WTC11 (cell line): Measurements from ENCODE around the gene CCR2. TPM values are rescaled to one million over a fixed set of nuclear protein-coding genes. Genes with fewer than 3 reads are reported as not detected.

Experiments
- ATAC-seq: fragments of 200-7000 bp; cut with Tn5 transposase; 2 replicates; pipeline ENCODE4 v1.10.0; 2021; ENCODE audit warnings: mild to moderate bottlenecking, moderate library complexity
- CTCF ChIA-PET: fragments of 300-600 bp; sonication (Branson Sonifier 250); formaldehyde crosslinking; loops from one replicate; lab custom pipeline; 2021; ENCODE audit warnings: antibody characterized with exemption; lab: Charles Lee
- POLR2A ChIA-PET: fragments of 350-600 bp; sonication (Branson Sonifier 250); formaldehyde crosslinking; loops from one replicate; lab custom pipeline; 2021; ENCODE audit warnings: antibody characterized with exemption; lab: Charles Lee
- DNase-seq: peaks from one replicate; pipeline ENCODE4 v3.0.0; 2021; ENCODE audit warnings: low spot score
- H3K27ac Mint-ChIP-seq: 2 replicates; pipeline ENCODE4 v1.8.0; 2021; ENCODE audit warnings: mixed read lengths
- H3K27me3 Mint-ChIP-seq: 2 replicates; pipeline ENCODE4 v1.8.0; 2021; ENCODE audit warnings: low read depth, mild to moderate bottlenecking, moderate library complexity, mixed read lengths
- H3K36me3 Mint-ChIP-seq: 2 replicates; pipeline ENCODE4 v1.8.0; 2021; ENCODE audit warnings: mixed read lengths
- H3K4me1 Mint-ChIP-seq: 2 replicates; pipeline ENCODE4 v1.8.0; 2022; ENCODE audit warnings: mixed read lengths
- H3K4me3 Mint-ChIP-seq: 2 replicates; pipeline ENCODE4 v1.8.0; 2021; ENCODE audit warnings: mild to moderate bottlenecking, moderate library complexity, mixed read lengths
- H3K9me3 Mint-ChIP-seq: 2 replicates; pipeline ENCODE4 v1.8.0; 2021; ENCODE audit warnings: mixed read lengths
- CBFB ChIP-seq: sonication (generic); formaldehyde crosslinking; IDR thresholded peaks from 2 replicates; pipeline ENCODE4 v1.8.1; 2022; ENCODE audit warnings: mild to moderate bottlenecking, low read depth, missing genetic modification reagents
- CREM ChIP-seq: sonication (generic); formaldehyde crosslinking; IDR thresholded peaks from 2 replicates; pipeline ENCODE4 v1.8.1; 2022; ENCODE audit warnings: mild to moderate bottlenecking, missing genetic modification reagents, moderate library complexity
- FOXJ3 ChIP-seq: sonication (generic); formaldehyde crosslinking; IDR thresholded peaks from 2 replicates; pipeline ENCODE4 v1.9.0; 2021; ENCODE audit warnings: missing genetic modification reagents, mild to moderate bottlenecking, borderline replicate concordance
- JUN ChIP-seq: sonication (generic); formaldehyde crosslinking; IDR thresholded peaks from 2 replicates; pipeline ENCODE4 v1.8.0; 2023; ENCODE audit warnings: mild to moderate bottlenecking, missing genetic modification reagents
- KAT7 ChIP-seq: sonication (generic); formaldehyde crosslinking; IDR thresholded peaks from 2 replicates; pipeline ENCODE4 v1.8.1; 2023; ENCODE audit warnings: missing genetic modification reagents, mild to moderate bottlenecking, borderline replicate concordance
- RELA ChIP-seq: sonication (generic); formaldehyde crosslinking; IDR thresholded peaks from 2 replicates; pipeline ENCODE4 v1.8.1; 2022; ENCODE audit warnings: missing genetic modification reagents, mild to moderate bottlenecking, borderline replicate concordance
- TP53 ChIP-seq: sonication (generic); formaldehyde crosslinking; IDR thresholded peaks from 2 replicates; pipeline ENCODE4 v1.8.1; 2023; ENCODE audit warnings: mild to moderate bottlenecking, missing genetic modification reagents
- ZNF121 ChIP-seq: sonication (generic); formaldehyde crosslinking; IDR thresholded peaks from 2 replicates; pipeline ENCODE4 v1.8.0; 2023; ENCODE audit warnings: missing genetic modification reagents
- total RNA-seq: library from RNA; stranded (reverse); gene quantifications from 3 replicates; pipeline ENCODE4 v1.2.3, GENCODE V29; 2021
- TF ChIP-seq, protein P1 (sequence below): sonication (generic); formaldehyde crosslinking; IDR thresholded peaks from 2 replicates; pipeline ENCODE4 v1.8.1; 2023; ENCODE audit warnings: mild to moderate bottlenecking, missing genetic modification reagents
- TF ChIP-seq, protein P2 (sequence below): sonication (generic); formaldehyde crosslinking; IDR thresholded peaks from 2 replicates; pipeline ENCODE4 v1.8.1; 2023; ENCODE audit warnings: mild to moderate bottlenecking, moderate library complexity, missing genetic modification reagents
- TF ChIP-seq, protein P3 (sequence below): fragments of 250-450 bp; sonication (Bioruptor Pico); IDR thresholded peaks from 2 replicates; pipeline ENCODE4 v1.9.0; 2021; ENCODE audit warnings: mild to moderate bottlenecking
- TF ChIP-seq, protein P4 (sequence below): sonication (generic); formaldehyde crosslinking; IDR thresholded peaks from 2 replicates; pipeline ENCODE4 v1.8.0; 2022; ENCODE audit warnings: mild to moderate bottlenecking, missing genetic modification reagents
- TF ChIP-seq, protein P5 (sequence below): fragments of 250-450 bp; sonication (Bioruptor Pico); IDR thresholded peaks from 2 replicates; pipeline ENCODE4 v1.9.0; 2021; ENCODE audit warnings: mild to moderate bottlenecking
- TF ChIP-seq, protein P6 (sequence below): sonication (generic); formaldehyde crosslinking; IDR thresholded peaks from 2 replicates; pipeline ENCODE4 v1.8.1; 2023; ENCODE audit warnings: mild to moderate bottlenecking, missing genetic modification reagents, moderate library complexity
- TF ChIP-seq, protein P7 (sequence below): fragments of 250-450 bp; sonication (Bioruptor Pico); IDR thresholded peaks from 2 replicates; pipeline ENCODE4 v2.1.2; 2022; ENCODE audit warnings: mild to moderate bottlenecking, moderate library complexity
- TF ChIP-seq, protein P8 (sequence below): sonication (generic); formaldehyde crosslinking; IDR thresholded peaks from 2 replicates; pipeline ENCODE4 v1.8.0; 2022; ENCODE audit warnings: mild to moderate bottlenecking, missing genetic modification reagents
- TF ChIP-seq, protein P9 (sequence below): fragments of 250-450 bp; sonication (Bioruptor Pico); IDR thresholded peaks from 2 replicates; pipeline ENCODE4 v1.9.0; 2021; ENCODE audit warnings: moderate library complexity, mild to moderate bottlenecking, inconsistent platforms, borderline replicate concordance

The CCR2 gene
- total RNA-seq, 1 experiment from 2014 or later, result not detected

DNA sequence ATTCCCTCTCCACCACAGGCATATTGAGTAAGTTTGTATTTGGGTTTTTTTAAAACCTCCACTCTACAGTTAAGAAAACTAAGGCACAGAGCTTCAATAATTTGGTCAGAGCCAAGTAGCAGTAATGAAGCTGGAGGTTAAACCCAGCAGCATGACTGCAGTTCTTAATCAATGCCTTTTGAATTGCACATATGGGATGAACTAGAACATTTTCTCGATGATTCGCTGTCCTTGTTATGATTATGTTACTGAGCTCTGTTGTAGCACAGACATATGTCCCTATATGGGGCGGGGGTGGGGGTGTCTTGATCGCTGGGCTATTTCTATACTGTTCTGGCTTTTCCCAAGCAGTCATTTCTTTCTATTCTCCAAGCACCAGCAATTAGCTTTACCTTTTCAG, 15.2 kb downstream of the CCR2 start:
- ATAC-seq (no peak), DNase-seq (no peak)
- Mint-ChIP-seq H3K4me1 (no peaks in the 10 kb centered on the region), H3K27ac (no peak overlapping the region), H3K27me3 (peaks cover 2% of the 10 kb centered on the region; the same call in 1 of the 2 replicates), H3K9me3 (peaks cover 5% of the 10 kb centered on the region; the same call in 1 of the 2 replicates), H3K36me3 (no peaks in the 10 kb centered on the region), H3K4me3 (no peak overlapping the region)
- no peak for TF ChIP-seq RELA
- no peak for TF ChIP-seq ZNF121 (CRISPR knock-in tag)
- no peak for TF ChIP-seq JUN (CRISPR knock-in tag)
- TF ChIP-seq, protein P1, sequence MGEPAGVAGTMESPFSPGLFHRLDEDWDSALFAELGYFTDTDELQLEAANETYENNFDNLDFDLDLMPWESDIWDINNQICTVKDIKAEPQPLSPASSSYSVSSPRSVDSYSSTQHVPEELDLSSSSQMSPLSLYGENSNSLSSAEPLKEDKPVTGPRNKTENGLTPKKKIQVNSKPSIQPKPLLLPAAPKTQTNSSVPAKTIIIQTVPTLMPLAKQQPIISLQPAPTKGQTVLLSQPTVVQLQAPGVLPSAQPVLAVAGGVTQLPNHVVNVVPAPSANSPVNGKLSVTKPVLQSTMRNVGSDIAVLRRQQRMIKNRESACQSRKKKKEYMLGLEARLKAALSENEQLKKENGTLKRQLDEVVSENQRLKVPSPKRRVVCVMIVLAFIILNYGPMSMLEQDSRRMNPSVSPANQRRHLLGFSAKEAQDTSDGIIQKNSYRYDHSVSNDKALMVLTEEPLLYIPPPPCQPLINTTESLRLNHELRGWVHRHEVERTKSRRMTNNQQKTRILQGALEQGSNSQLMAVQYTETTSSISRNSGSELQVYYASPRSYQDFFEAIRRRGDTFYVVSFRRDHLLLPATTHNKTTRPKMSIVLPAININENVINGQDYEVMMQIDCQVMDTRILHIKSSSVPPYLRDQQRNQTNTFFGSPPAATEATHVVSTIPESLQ, result no peak
- TF ChIP-seq, protein P2, sequence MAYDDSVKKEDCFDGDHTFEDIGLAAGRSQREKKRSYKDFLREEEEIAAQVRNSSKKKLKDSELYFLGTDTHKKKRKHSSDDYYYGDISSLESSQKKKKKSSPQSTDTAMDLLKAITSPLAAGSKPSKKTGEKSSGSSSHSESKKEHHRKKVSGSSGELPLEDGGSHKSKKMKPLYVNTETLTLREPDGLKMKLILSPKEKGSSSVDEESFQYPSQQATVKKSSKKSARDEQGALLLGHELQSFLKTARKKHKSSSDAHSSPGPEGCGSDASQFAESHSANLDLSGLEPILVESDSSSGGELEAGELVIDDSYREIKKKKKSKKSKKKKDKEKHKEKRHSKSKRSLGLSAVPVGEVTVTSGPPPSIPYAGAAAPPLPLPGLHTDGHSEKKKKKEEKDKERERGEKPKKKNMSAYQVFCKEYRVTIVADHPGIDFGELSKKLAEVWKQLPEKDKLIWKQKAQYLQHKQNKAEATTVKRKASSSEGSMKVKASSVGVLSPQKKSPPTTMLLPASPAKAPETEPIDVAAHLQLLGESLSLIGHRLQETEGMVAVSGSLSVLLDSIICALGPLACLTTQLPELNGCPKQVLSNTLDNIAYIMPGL (CRISPR knock-in tag), result no peak
- TF ChIP-seq, protein P3, sequence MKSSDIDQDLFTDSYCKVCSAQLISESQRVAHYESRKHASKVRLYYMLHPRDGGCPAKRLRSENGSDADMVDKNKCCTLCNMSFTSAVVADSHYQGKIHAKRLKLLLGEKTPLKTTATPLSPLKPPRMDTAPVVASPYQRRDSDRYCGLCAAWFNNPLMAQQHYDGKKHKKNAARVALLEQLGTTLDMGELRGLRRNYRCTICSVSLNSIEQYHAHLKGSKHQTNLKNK (CRISPR knock-in tag), result no peak
- TF ChIP-seq, protein P4, sequence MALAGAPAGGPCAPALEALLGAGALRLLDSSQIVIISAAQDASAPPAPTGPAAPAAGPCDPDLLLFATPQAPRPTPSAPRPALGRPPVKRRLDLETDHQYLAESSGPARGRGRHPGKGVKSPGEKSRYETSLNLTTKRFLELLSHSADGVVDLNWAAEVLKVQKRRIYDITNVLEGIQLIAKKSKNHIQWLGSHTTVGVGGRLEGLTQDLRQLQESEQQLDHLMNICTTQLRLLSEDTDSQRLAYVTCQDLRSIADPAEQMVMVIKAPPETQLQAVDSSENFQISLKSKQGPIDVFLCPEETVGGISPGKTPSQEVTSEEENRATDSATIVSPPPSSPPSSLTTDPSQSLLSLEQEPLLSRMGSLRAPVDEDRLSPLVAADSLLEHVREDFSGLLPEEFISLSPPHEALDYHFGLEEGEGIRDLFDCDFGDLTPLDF, result no peak
- no peak for TF ChIP-seq CBFB (CRISPR knock-in tag)
- TF ChIP-seq, protein P5, sequence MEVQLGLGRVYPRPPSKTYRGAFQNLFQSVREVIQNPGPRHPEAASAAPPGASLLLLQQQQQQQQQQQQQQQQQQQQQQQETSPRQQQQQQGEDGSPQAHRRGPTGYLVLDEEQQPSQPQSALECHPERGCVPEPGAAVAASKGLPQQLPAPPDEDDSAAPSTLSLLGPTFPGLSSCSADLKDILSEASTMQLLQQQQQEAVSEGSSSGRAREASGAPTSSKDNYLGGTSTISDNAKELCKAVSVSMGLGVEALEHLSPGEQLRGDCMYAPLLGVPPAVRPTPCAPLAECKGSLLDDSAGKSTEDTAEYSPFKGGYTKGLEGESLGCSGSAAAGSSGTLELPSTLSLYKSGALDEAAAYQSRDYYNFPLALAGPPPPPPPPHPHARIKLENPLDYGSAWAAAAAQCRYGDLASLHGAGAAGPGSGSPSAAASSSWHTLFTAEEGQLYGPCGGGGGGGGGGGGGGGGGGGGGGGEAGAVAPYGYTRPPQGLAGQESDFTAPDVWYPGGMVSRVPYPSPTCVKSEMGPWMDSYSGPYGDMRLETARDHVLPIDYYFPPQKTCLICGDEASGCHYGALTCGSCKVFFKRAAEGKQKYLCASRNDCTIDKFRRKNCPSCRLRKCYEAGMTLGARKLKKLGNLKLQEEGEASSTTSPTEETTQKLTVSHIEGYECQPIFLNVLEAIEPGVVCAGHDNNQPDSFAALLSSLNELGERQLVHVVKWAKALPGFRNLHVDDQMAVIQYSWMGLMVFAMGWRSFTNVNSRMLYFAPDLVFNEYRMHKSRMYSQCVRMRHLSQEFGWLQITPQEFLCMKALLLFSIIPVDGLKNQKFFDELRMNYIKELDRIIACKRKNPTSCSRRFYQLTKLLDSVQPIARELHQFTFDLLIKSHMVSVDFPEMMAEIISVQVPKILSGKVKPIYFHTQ (CRISPR knock-in tag), result no peak
- CTCF ChIA-PET, result interaction anchor here (0.5 to 5.5 kb wide), 25 partner anchors 8 to 426 kb away, joined by 3 to 68 read pairs (median 4); partner anchors contain the start of genes CCR1 and CXCR6
- POLR2A ChIA-PET, result no interaction called here

DNA sequence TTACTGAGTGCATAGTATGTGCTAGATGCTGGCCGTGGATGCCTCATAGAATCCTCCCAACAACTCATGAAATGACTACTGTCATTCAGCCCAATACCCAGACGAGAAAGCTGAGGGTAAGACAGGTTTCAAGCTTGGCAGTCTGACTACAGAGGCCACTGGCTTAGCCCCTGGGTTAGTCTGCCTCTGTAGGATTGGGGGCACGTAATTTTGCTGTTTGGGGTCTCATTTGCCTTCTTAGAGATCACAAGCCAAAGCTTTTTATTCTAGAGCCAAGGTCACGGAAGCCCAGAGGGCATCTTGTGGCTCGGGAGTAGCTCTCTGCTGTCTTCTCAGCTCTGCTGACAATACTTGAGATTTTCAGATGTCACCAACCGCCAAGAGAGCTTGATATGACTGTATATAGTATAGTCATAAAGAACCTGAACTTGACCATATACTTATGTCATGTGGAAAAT, 15.8 kb downstream of the CCR2 start:
- POLR2A ChIA-PET, result no interaction called here
- ATAC-seq, result no peak
- Mint-ChIP-seq H3K9me3 (peaks cover 3% of the 10 kb centered on the region; the same call in 1 of the 2 replicates), H3K4me1 (peaks cover 1% of the 10 kb centered on the region), H3K4me3 (no peak overlapping the region), H3K27me3 (peaks cover 7% of the 10 kb centered on the region), H3K36me3 (no peaks in the 10 kb centered on the region), H3K27ac (no peak overlapping the region)
- no peak for DNase-seq
- CTCF ChIA-PET, result interaction anchor here (0.9 to 5.5 kb wide), 11 partner anchors 9 to 291 kb away, joined by 3 to 68 read pairs (median 6); partner anchors contain the start of gene CCR1
- TF ChIP-seq, protein P6, sequence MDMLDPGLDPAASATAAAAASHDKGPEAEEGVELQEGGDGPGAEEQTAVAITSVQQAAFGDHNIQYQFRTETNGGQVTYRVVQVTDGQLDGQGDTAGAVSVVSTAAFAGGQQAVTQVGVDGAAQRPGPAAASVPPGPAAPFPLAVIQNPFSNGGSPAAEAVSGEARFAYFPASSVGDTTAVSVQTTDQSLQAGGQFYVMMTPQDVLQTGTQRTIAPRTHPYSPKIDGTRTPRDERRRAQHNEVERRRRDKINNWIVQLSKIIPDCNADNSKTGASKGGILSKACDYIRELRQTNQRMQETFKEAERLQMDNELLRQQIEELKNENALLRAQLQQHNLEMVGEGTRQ (CRISPR knock-in tag), result no peak
- TF ChIP-seq, protein P3 (CRISPR knock-in tag), result no peak
- TF ChIP-seq KAT7 (CRISPR knock-in tag) (no peak), FOXJ3 (CRISPR knock-in tag) (no peak), CREM (CRISPR knock-in tag) (no peak), TP53 (CRISPR knock-in tag) (no peak)
- TF ChIP-seq, protein P7, sequence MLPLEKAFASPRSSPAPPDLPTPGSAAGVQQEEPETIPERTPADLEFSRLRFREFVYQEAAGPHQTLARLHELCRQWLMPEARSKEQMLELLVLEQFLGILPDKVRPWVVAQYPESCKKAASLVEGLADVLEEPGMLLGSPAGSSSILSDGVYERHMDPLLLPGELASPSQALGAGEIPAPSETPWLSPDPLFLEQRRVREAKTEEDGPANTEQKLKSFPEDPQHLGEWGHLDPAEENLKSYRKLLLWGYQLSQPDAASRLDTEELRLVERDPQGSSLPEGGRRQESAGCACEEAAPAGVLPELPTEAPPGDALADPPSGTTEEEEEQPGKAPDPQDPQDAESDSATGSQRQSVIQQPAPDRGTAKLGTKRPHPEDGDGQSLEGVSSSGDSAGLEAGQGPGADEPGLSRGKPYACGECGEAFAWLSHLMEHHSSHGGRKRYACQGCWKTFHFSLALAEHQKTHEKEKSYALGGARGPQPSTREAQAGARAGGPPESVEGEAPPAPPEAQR (CRISPR knock-in tag), result no peak
- TF ChIP-seq, protein P8, sequence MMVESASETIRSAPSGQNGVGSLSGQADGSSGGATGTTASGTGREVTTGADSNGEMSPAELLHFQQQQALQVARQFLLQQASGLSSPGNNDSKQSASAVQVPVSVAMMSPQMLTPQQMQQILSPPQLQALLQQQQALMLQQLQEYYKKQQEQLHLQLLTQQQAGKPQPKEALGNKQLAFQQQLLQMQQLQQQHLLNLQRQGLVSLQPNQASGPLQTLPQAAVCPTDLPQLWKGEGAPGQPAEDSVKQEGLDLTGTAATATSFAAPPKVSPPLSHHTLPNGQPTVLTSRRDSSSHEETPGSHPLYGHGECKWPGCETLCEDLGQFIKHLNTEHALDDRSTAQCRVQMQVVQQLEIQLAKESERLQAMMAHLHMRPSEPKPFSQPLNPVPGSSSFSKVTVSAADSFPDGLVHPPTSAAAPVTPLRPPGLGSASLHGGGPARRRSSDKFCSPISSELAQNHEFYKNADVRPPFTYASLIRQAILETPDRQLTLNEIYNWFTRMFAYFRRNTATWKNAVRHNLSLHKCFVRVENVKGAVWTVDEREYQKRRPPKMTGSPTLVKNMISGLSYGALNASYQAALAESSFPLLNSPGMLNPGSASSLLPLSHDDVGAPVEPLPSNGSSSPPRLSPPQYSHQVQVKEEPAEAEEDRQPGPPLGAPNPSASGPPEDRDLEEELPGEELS (CRISPR knock-in tag), result no peak
- TF ChIP-seq, protein P4, result no peak
- TF ChIP-seq, protein P9, sequence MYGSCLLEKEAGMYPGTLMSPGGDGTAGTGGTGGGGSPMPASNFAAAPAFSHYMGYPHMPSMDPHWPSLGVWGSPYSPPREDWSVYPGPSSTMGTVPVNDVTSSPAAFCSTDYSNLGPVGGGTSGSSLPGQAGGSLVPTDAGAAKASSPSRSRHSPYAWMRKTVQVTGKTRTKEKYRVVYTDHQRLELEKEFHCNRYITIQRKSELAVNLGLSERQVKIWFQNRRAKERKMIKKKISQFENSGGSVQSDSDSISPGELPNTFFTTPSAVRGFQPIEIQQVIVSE, result no peak
